C4-2B (cell line): ENCODE results near the gene LHFPL5.

Experiments
- CTCF ChIP-seq: fragments of 450-650 bp; conservative IDR thresholded peaks from 2 replicates; pipeline ENCODE4 v1.5.1; 2017; ENCODE audit warnings: mild to moderate bottlenecking
- ZFX ChIP-seq: fragments of 450-650 bp; IDR thresholded peaks from 2 replicates; pipeline ENCODE4 v1.6.1; 2017

- TF ChIP-seq CTCF (no peak), ZFX (no peak)
Observed at GRCh38 chr6:35811699-35811995, 6.5 kb downstream of the LHFPL5 start.
